Activated T-helper 1 cell treated with anti-CD3 and anti-CD28 coated beads, Interleukin-12 subunit alpha, Interleukin-12 subunit beta, Interleukin-2, Interleukin-4 antibody, amounts not matched to agents 30 ng/mL and 10 ng/mL and 1 ng/mL, durations not matched to agents 14 hours and 24 hours and 36 hours (primary cell): ENCODE results near the gene ABI1. TPM values are rescaled to one million over a fixed set of nuclear protein-coding genes. Genes with fewer than 3 reads are reported as not detected.

Source experiments
- DNase-seq: peaks from one replicate; pipeline ENCODE4 v3.0.0; 2021; ENCODE audit warnings: low spot score
- H3K27ac Mint-ChIP-seq: one replicate; pipeline ENCODE4 v1.8.0; 2021; ENCODE audit warnings: mild to moderate bottlenecking, mixed read lengths
- H3K27me3 Mint-ChIP-seq: one replicate; pipeline ENCODE4 v1.8.0; 2022; ENCODE audit warnings: mild to moderate bottlenecking, moderate library complexity, mixed read lengths; ENCODE audit not compliant: insufficient read depth
- H3K36me3 Mint-ChIP-seq: one replicate; pipeline ENCODE4 v1.8.0; 2021; ENCODE audit warnings: low read depth, mixed read lengths
- H3K4me1 Mint-ChIP-seq: one replicate; pipeline ENCODE4 v1.8.0; 2021; ENCODE audit warnings: low read depth, mixed read lengths
- H3K4me3 Mint-ChIP-seq: one replicate; pipeline ENCODE4 v1.8.0; 2021; ENCODE audit warnings: mild to moderate bottlenecking, moderate library complexity, mixed read lengths
- H3K9me3 Mint-ChIP-seq: one replicate; pipeline ENCODE4 v1.8.0; 2021; ENCODE audit warnings: mixed read lengths
- intact Hi-C: fragments of 100-400 bp; cut with micrococcal nuclease; formaldehyde crosslinking; loops from one replicate; pipeline ENCODE4 v1.15.1; 2024
- total RNA-seq: library from RNA; stranded (reverse); gene quantifications from 2 replicates; pipeline ENCODE4 v1.2.3, GENCODE V29; 2022

The ABI1 gene
- total RNA-seq, 1 donor from 2014 or later = 66.6 TPM

DNA sequence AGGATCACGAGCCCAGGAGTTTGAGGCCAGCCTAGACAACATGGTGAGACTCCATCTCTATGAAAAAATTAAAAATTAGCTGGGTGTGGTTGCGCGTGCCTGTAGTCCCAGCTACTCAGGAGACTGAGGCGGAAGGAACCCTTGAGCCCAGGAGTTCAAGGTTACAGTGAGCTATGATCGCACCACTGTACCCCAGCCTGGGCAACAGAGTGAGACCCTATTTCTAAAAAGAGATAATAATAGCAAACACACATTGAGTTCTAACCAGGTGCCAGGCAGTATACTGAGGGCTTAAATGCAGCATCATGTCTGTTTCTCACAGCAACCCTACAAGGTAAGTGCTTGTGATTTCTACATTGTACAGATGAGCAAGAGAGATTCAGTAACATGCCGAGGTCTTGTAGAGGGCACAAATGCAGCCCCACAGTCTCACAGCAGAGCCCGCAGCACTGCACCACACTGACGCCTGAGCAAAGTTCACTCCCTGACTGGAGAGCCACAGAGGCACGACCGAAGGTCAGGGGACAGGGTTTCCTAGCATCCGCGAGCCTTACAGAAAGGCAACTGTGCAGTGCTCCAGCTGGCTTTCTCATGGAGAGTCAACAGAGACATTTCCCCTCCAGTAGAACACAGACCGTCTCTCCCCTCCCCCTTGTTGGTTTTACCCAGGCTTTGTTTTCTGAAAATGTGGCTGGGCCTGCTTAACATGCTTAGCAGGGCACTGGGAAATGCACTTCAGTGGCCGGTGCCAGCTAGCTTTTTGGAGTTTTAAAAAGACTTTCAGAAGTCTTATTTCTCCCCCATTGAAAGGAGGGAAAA, 126.8 kb downstream of the ABI1 start:
- Mint-ChIP-seq H3K9me3 (no peaks in the 10 kb centered on the region), H3K27me3 (no peaks in the 10 kb centered on the region), H3K27ac (peak overlapping the region; percentile 58), H3K4me3 (no peak overlapping the region), H3K4me1 (peaks cover 41% of the 10 kb centered on the region), H3K36me3 (peaks cover 50% of the 10 kb centered on the region)
- DNase-seq = no peak
- intact Hi-C loops = no loop called here

DNA sequence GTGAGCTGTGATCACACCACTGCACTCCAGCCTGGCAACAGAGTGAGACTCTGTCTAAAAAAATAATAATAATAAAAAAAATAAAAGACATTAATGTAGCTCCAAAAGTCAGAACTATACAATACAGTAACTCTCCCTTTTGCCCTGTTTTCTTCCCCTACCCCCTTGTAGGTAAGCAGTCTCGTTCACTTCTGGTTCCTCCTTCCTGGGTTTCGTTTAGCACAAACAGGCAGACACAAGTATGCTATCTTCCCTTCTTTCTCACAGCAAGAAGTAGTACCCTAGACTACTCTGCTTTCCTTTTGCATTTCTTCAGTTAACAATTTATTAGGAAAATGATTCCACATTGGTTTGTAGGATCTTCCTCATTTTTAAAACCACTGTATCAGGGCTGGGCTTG, 130.2 kb downstream of the ABI1 start:
- peak overlapping the region; percentile 49 for H3K27ac Mint-ChIP-seq
- peaks cover 36% of the 10 kb centered on the region for H3K36me3 Mint-ChIP-seq
- no peak overlapping the region for H3K4me3 Mint-ChIP-seq
- intact Hi-C loops = no loop called here
- DNase-seq = no peak
- H3K9me3 Mint-ChIP-seq = no peaks in the 10 kb centered on the region
- H3K27me3 Mint-ChIP-seq = no peaks in the 10 kb centered on the region
- H3K4me1 Mint-ChIP-seq = peaks cover 15% of the 10 kb centered on the region

DNA sequence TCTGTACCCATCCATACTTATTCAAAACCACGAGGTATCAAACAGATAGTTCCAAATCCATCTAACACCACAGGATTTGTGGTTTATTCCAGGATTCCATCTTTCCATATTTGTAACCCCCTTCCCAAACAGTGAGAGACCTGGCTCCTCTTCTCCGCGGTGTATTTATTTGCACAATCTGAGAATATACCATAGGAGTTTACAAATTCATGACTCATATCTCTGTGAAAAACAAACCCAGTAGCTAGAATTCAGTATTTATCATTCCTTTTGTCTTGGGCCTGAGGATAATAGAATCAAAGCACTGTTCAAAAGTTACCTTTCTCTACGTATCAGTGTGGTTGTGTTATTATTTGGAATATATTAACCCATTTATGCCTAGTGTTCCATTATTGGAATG, 131.4 kb downstream of the ABI1 start:
- peaks cover 10% of the 10 kb centered on the region for H3K4me1 Mint-ChIP-seq
- H3K27me3 Mint-ChIP-seq = no peaks in the 10 kb centered on the region
- H3K4me3 Mint-ChIP-seq = no peak overlapping the region
- no peaks in the 10 kb centered on the region for H3K9me3 Mint-ChIP-seq
- no peak overlapping the region for H3K27ac Mint-ChIP-seq
- intact Hi-C loops = no loop called here
- peaks cover 37% of the 10 kb centered on the region for H3K36me3 Mint-ChIP-seq
- DNase-seq = no peak

DNA sequence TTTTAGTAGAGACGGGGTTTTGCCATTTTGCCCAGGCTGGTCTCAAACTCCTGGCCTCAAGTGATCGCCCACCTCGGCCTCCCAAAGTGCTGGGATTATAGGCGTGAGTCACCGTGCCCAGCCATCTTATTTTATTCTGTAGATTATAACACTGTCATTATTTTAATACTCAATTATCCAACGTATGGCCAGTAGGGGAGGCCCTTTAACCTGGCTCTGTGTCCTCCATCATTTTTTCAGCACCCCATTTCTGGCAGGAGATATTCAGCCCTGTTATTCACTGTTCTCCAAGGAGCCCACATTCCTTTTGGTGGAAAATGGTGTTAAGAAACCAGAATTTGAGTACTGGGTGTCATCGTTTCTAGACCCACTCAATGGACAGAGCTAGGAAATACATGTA, 131.8 kb downstream of the ABI1 start:
- H3K36me3 Mint-ChIP-seq = peaks cover 40% of the 10 kb centered on the region
- intact Hi-C loops = no loop called here
- no peaks in the 10 kb centered on the region for H3K9me3 Mint-ChIP-seq
- peaks cover 10% of the 10 kb centered on the region for H3K4me1 Mint-ChIP-seq
- DNase-seq = no peak
- no peak overlapping the region for H3K4me3 Mint-ChIP-seq
- no peaks in the 10 kb centered on the region for H3K27me3 Mint-ChIP-seq
- no peak overlapping the region for H3K27ac Mint-ChIP-seq

DNA sequence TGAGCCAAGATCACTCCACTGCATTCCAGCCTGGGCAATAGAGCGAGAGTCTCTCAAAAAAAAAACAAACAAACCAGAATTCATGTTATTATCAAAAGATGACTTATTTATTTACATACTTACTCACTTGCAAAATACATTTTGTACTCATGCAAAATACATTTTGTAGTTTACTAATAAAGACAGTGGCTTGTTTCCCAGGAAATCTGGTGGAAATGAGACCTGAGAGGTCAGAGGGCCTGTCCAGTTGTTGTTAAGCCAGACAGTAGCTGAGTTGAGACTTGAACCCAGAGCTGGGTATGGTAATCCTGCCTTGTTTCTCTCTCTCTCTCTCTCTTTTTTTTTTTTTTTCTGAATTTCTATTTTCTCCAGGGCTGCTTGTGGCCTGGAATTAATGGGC, 133.8 kb downstream of the ABI1 start:
- intact Hi-C loops = no loop called here
- Mint-ChIP-seq H3K4me3 (no peak overlapping the region), H3K27ac (no peak overlapping the region), H3K4me1 (peaks cover 6% of the 10 kb centered on the region), H3K9me3 (no peaks in the 10 kb centered on the region), H3K36me3 (peaks cover 38% of the 10 kb centered on the region), H3K27me3 (no peaks in the 10 kb centered on the region)
- no peak for DNase-seq

DNA sequence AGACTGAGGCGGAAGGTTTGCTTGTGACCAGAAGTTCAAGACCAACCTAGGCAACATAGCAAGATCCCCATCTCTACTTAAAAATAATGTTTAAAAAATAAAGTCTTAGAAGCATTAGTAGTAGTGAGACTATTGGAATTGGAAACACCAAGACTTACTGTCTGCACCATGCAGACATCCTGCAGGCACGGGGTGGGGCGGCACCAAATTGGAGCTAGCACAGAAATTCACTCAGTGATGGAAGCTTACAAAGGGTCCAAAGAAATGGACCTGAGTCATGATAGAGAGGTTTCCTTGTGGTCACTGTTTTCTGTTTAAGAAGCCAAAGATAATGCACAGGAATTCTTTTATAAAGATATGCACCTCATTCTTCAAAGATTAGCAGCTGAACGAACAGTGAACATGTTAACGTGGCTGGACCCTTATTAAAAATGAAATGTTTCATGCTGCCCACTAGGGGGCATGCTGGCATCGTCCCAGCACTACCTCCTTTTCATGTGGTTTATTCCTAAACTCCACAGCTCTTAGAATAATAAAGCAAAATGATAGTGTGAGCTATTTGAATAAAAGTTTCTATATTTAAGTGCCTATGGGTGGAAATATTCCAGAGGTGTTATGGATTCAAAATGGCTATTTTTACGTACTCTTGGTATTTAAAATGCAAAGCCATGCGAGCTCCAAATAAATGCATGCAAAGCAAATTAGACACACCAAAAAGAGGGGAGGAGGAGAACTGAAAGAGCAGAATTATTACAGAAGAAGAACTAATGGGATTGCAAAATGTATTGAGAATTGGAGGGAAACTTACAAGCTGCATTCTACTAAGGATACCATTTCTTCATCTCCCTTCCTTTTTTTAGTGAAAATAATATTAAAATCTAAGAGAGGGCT, 134.7 kb downstream of the ABI1 start:
- Mint-ChIP-seq H3K4me1 (peaks cover 15% of the 10 kb centered on the region), H3K27me3 (no peaks in the 10 kb centered on the region), H3K27ac (peak overlapping the region; percentile 42), H3K9me3 (no peaks in the 10 kb centered on the region), H3K36me3 (peaks cover 42% of the 10 kb centered on the region), H3K4me3 (no peak overlapping the region)
- intact Hi-C loops = loop anchor here (1.0 kb wide), 4 partner anchors 11 to 391 kb away; no protein-coding TSS in a partner anchor
- no peak for DNase-seq

DNA sequence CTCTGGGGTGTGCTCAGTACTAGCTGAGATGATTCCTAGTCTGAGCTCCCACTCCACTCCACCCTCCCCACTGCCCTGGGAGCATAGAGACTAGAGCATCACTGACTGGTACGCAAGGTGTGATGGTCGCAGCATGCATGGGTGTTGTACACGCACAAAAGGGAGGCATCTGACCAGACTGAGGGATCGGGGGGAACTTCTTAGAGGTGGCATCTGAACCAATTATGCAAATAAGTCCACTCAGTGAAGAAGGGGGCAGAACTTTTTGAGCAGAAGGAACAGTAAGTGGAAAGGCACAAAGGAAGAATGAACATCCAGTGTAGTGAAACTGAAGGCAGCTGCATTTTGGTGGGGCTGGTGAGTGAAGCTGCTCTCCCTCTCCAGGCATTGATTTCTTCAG, 137.7 kb downstream of the ABI1 start:
- DNase-seq = no peak
- H3K9me3 Mint-ChIP-seq = no peaks in the 10 kb centered on the region
- no peak overlapping the region for H3K4me3 Mint-ChIP-seq
- H3K36me3 Mint-ChIP-seq = peaks cover 51% of the 10 kb centered on the region
- H3K4me1 Mint-ChIP-seq = peaks cover 26% of the 10 kb centered on the region
- H3K27ac Mint-ChIP-seq = no peak overlapping the region
- intact Hi-C loops = no loop called here
- H3K27me3 Mint-ChIP-seq = no peaks in the 10 kb centered on the region

DNA sequence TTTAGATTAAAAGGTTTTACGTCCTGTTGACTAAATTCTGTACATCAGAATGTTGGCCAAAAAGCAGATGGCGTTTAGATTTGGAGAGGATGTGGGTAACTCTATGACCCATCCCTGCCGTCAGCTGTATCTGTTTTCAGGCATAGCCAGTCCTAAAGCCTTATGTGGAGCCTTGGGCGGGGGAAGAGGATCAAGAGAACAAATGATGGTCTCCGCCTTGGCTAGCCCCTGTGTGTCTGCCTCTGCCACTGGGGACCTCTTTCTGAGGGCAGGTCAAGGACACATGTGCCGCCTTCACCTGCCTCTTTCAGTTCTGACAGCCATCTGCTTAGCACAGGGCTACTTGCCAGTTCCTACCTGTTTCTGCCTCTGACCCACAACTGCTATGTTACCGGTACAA, 139.2 kb downstream of the ABI1 start:
- peaks cover 25% of the 10 kb centered on the region for H3K4me1 Mint-ChIP-seq
- no peaks in the 10 kb centered on the region for H3K9me3 Mint-ChIP-seq
- DNase-seq = peak; percentile 56
- intact Hi-C loops = loop anchor here (2.0 kb wide), 1 partner anchor 15 kb away; no protein-coding TSS in a partner anchor
- peak overlapping the region; percentile 85 for H3K27ac Mint-ChIP-seq
- H3K36me3 Mint-ChIP-seq = peaks cover 46% of the 10 kb centered on the region
- no peaks in the 10 kb centered on the region for H3K27me3 Mint-ChIP-seq
- peak overlapping the region; percentile 34 for H3K4me3 Mint-ChIP-seq

DNA sequence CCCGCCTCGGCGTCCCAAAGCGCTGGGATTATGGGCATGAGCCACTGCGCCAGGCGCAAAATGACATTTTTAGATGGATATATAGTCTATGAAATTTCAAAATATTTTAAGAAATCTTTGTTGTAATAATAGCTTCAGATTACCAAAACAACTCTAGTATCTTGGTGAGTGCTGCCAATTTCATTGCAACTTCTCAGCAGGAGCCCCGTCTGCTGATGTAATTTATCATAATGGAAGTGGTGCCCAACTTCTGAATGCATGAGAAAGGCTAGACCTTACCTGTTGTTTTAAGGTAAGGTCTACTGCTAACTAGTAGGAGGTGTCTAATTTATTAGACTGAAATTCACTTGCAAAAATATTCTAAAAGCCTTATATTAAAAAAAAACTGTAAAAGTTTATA, 143.3 kb downstream of the ABI1 start:
- Mint-ChIP-seq H3K9me3 (no peaks in the 10 kb centered on the region), H3K4me3 (no peak overlapping the region), H3K4me1 (peaks cover 20% of the 10 kb centered on the region), H3K27ac (no peak overlapping the region), H3K27me3 (no peaks in the 10 kb centered on the region), H3K36me3 (peaks cover 44% of the 10 kb centered on the region)
- intact Hi-C loops = no loop called here
- no peak for DNase-seq

DNA sequence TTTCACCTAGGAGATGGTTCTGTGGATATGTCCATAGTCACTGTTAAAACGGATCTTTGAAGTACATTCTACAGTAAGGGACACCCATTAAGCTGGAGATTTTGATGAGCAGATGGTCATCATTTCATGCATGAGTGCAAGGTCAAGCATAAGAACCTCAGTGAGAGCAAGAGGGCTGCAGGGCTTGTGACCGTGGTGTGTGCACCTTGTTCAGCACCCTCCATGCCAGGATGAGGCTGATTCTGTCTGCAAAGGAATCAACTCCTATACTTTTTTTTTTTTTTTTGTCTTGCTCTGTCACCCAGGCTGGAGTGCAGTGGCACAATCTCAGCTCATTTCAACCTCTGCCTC, 145.6 kb downstream of the ABI1 start:
- intact Hi-C loops = no loop called here
- Mint-ChIP-seq H3K4me3 (no peak overlapping the region), H3K27ac (no peak overlapping the region), H3K4me1 (peaks cover 10% of the 10 kb centered on the region), H3K9me3 (no peaks in the 10 kb centered on the region), H3K36me3 (peaks cover 37% of the 10 kb centered on the region), H3K27me3 (no peaks in the 10 kb centered on the region)
- DNase-seq = no peak

DNA sequence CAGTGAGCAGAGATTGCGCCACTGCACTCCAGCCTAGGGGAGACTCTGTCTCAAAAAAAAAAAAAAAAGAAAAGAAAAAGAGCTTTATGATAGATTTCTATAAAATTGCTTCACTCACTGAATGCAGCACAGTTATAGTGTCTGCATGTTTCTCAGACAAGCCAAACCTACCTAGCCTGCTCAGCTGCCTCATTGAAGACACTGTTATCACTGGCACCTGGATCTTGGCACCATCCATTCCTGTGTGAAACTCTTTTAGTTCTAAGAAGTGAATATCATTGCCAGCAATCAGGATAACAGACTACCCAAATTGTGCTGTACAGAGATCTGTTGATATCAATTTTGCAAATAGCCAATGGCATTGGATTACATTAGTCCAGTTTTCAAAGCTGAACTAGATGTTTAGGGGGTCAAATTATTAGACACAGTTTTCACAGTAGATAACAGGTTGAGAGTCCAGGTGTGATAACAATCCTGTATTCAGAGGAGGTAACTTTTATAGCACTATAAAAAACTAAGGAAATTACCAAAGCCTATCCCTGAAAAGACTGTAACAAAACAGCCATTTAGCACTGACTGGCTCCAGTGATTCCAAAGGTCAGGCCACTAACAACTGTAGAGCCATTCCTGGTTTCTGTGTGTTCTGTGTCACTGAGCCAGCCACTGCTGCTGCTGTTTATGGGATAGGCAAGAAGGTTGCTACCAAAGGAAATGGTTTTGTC, 146.2 kb downstream of the ABI1 start:
- no peak overlapping the region for H3K27ac Mint-ChIP-seq
- no peak for DNase-seq
- H3K4me1 Mint-ChIP-seq = peaks cover 5% of the 10 kb centered on the region
- intact Hi-C loops = no loop called here
- H3K36me3 Mint-ChIP-seq = peaks cover 32% of the 10 kb centered on the region
- no peaks in the 10 kb centered on the region for H3K9me3 Mint-ChIP-seq
- H3K4me3 Mint-ChIP-seq = no peak overlapping the region
- H3K27me3 Mint-ChIP-seq = no peaks in the 10 kb centered on the region

DNA sequence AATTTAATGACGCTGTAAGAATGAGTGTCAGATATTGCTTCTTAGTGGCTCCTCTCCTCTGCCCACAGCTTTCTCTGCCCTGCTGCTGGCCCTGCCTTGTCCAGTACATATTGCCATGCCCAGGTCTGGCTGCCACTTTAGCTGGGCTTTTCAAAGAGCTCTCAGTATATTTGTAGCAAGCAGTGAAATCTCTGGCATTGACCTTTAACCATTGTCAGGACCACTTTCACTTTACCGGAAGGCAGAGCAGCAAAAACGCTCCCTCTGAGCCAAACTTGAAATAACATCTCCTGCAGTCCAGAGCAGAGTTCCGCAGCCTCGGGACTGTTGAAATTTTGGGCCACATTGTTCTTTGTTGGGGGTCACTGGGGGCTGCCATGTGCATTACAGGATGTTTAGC, 149.4 kb downstream of the ABI1 start:
- Mint-ChIP-seq H3K4me3 (no peak overlapping the region), H3K36me3 (peaks cover 45% of the 10 kb centered on the region), H3K27me3 (no peaks in the 10 kb centered on the region), H3K9me3 (no peaks in the 10 kb centered on the region), H3K27ac (no peak overlapping the region), H3K4me1 (peaks cover 7% of the 10 kb centered on the region)
- intact Hi-C loops = no loop called here
- DNase-seq = no peak

DNA sequence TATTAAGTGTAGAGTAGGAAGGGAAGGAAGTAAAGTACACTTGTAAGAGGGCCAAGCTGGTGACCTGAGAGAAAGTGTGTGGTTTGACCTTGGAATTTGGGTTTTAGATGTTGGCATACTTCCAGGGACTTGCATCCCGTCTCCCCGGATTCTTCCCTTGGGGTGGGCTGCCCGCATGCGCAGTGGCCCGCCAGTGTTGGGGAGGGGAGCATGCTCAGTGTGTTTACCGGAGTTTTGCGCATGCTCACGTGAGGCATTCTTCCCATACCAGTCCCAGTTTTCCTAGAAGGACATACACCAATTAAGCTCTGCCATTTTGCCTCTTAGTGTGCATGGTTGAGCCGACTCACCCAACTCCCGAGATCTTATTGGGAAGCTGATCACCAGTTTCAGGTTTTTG, 153.8 kb downstream of the ABI1 start:
- DNase-seq = no peak
- H3K27ac Mint-ChIP-seq = no peak overlapping the region
- intact Hi-C loops = no loop called here
- H3K36me3 Mint-ChIP-seq = peaks cover 41% of the 10 kb centered on the region
- no peak overlapping the region for H3K4me3 Mint-ChIP-seq
- no peaks in the 10 kb centered on the region for H3K9me3 Mint-ChIP-seq
- H3K4me1 Mint-ChIP-seq = peaks cover 20% of the 10 kb centered on the region
- H3K27me3 Mint-ChIP-seq = no peaks in the 10 kb centered on the region
